ENCODE measurements around the gene BTBD6.

The BTBD6 gene

GRCh38 chr14:105210266-105211025 is 37.9 kb upstream of the BTBD6 start:
- no peak overlapping the region for H3K27ac ChIP-seq (ENCODE audit: poor library complexity, severe bottlenecking)
- ATAC-seq (ENCODE audit: low read depth) (no peak), DNase-seq (ENCODE audit: low spot score) (no peak)
- H3K9me3 ChIP-seq (ENCODE audit: severe bottlenecking) = no peaks in the 10 kb centered on the region
- H3K36me3 ChIP-seq (ENCODE audit: low read depth) = 0 out of 2 replicates have a peak, but pooled peaks cover 3% of the 10 kb centered on the region
- TF ChIP-seq CTCF (IDR thresholded peaks at IDR 0.05; ENCODE audit: poor library complexity, severe bottlenecking) = no peak
- no peak overlapping the region for H3K4me3 ChIP-seq (ENCODE audit: severe bottlenecking)
- H3K4me1 ChIP-seq (ENCODE audit: insufficient read depth, poor library complexity, severe bottlenecking) = no peaks in the 10 kb centered on the region
- no peaks in the 10 kb centered on the region for H3K27me3 ChIP-seq (ENCODE audit: insufficient read depth, poor library complexity, severe bottlenecking)

GRCh38 chr14:105211086-105211757 is 37.1 kb upstream of the BTBD6 start:
- H3K4me1 ChIP-seq (ENCODE audit: insufficient read depth, poor library complexity, severe bottlenecking) = no peaks in the 10 kb centered on the region
- no peak for TF ChIP-seq CTCF (IDR thresholded peaks at IDR 0.05; ENCODE audit: poor library complexity, severe bottlenecking)
- DNase-seq (ENCODE audit: low spot score) = no peak
- no peaks in the 10 kb centered on the region for H3K9me3 ChIP-seq (ENCODE audit: severe bottlenecking)
- H3K4me3 ChIP-seq (ENCODE audit: severe bottlenecking) = no peak overlapping the region
- H3K36me3 ChIP-seq (ENCODE audit: low read depth) = 0 out of 2 replicates have a peak, but pooled peaks cover 3% of the 10 kb centered on the region
- H3K27ac ChIP-seq (ENCODE audit: poor library complexity, severe bottlenecking) = no peak overlapping the region
- no peak for ATAC-seq (ENCODE audit: low read depth)
- H3K27me3 ChIP-seq (ENCODE audit: insufficient read depth, poor library complexity, severe bottlenecking) = no peaks in the 10 kb centered on the region

- Histone ChIP-seq H3K27ac (ENCODE audit: poor library complexity, severe bottlenecking) (no peak overlapping the region), H3K9me3 (ENCODE audit: severe bottlenecking) (no peaks in the 10 kb centered on the region), H3K4me3 (ENCODE audit: severe bottlenecking) (no peak overlapping the region), H3K4me1 (ENCODE audit: insufficient read depth, poor library complexity, severe bottlenecking) (no peaks in the 10 kb centered on the region), H3K36me3 (ENCODE audit: low read depth) (0 out of 2 replicates have a peak, but pooled peaks cover 3% of the 10 kb centered on the region), H3K27me3 (ENCODE audit: insufficient read depth, poor library complexity, severe bottlenecking) (no peaks in the 10 kb centered on the region)
- no peak for TF ChIP-seq CTCF (IDR thresholded peaks at IDR 0.05; ENCODE audit: poor library complexity, severe bottlenecking)
- ATAC-seq (ENCODE audit: low read depth) (no peak), DNase-seq (ENCODE audit: low spot score) (no peak)
Measured at GRCh38 chr14:105211758-105212089, 36.6 kb upstream of the BTBD6 start.

GRCh38 chr14:105212541-105213300 is 35.6 kb upstream of the BTBD6 start:
- DNase-seq (ENCODE audit: low spot score) (no peak), ATAC-seq (ENCODE audit: low read depth) (no peak)
- no peaks in the 10 kb centered on the region for H3K9me3 ChIP-seq (ENCODE audit: severe bottlenecking)
- H3K4me1 ChIP-seq (ENCODE audit: insufficient read depth, poor library complexity, severe bottlenecking) = no peaks in the 10 kb centered on the region
- no peak overlapping the region for H3K27ac ChIP-seq (ENCODE audit: poor library complexity, severe bottlenecking)
- no peaks in the 10 kb centered on the region for H3K27me3 ChIP-seq (ENCODE audit: insufficient read depth, poor library complexity, severe bottlenecking)
- TF ChIP-seq CTCF (IDR thresholded peaks at IDR 0.05; ENCODE audit: poor library complexity, severe bottlenecking) = no peak
- H3K36me3 ChIP-seq (ENCODE audit: low read depth) = peaks cover 7% of the 10 kb centered on the region; the same call in 1 of the 2 replicates
- no peak overlapping the region for H3K4me3 ChIP-seq (ENCODE audit: severe bottlenecking)

All from RWPE2 (cell line).